Fibroblast of the aortic adventitia (primary cell): Measurements from ENCODE around the gene CCNG2. TPM values are rescaled to one million over a fixed set of nuclear protein-coding genes. Genes with fewer than 3 reads are reported as not detected.

Experiments
- DNase-seq: peaks from one replicate; pipeline ENCODE4 v3.0.0-alpha.2; 2010; ENCODE audit warnings: low read depth
- H3K4me3 ChIP-seq: 2 replicates; pipeline ENCODE4 v1.5.1; 2011; ENCODE audit warnings: low read depth, mild to moderate bottlenecking, control low read depth, low read length, moderate library complexity
- total RNA-seq: library from RNA; depleted of rRNA; stranded (reverse); fragments of >200 nt; gene quantifications from 2 replicates; pipeline ENCODE4 v1.2.3, GENCODE V29; 2012; ENCODE audit warnings: low replicate concordance
- TF ChIP-seq, protein P1 (sequence below): IDR thresholded peaks from 2 replicates; pipeline ENCODE4 v1.5.1; 2011; ENCODE audit warnings: mild to moderate bottlenecking, low read length, control low read depth, inconsistent platforms; ENCODE audit not compliant: insufficient read depth

The CCNG2 gene
- total RNA-seq, 1 donor = 22.8 TPM

DNA sequence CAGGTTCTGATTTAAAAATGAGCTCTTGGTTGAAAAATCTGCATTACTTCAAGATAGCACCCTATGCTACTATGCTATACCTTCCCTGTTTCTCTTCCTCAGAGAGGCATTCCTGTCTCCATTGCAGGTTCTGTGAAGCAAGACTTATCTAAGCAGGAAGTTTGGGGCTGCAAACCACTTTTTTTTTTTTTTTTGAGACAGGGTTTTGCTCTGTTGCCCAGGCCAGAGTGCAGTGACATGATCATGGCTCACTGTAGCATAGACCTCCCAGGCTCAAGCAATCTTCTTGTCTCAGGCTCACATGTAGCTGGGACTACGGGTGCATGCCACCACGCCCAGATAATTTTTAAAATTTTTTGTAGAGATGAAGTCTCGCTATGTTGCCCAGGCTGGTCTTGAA, 4.0 kb upstream of the CCNG2 start:
- H3K4me3 ChIP-seq = no peak overlapping the region
- no peak for DNase-seq
- TF ChIP-seq, protein P1, sequence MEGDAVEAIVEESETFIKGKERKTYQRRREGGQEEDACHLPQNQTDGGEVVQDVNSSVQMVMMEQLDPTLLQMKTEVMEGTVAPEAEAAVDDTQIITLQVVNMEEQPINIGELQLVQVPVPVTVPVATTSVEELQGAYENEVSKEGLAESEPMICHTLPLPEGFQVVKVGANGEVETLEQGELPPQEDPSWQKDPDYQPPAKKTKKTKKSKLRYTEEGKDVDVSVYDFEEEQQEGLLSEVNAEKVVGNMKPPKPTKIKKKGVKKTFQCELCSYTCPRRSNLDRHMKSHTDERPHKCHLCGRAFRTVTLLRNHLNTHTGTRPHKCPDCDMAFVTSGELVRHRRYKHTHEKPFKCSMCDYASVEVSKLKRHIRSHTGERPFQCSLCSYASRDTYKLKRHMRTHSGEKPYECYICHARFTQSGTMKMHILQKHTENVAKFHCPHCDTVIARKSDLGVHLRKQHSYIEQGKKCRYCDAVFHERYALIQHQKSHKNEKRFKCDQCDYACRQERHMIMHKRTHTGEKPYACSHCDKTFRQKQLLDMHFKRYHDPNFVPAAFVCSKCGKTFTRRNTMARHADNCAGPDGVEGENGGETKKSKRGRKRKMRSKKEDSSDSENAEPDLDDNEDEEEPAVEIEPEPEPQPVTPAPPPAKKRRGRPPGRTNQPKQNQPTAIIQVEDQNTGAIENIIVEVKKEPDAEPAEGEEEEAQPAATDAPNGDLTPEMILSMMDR = no peak

DNA sequence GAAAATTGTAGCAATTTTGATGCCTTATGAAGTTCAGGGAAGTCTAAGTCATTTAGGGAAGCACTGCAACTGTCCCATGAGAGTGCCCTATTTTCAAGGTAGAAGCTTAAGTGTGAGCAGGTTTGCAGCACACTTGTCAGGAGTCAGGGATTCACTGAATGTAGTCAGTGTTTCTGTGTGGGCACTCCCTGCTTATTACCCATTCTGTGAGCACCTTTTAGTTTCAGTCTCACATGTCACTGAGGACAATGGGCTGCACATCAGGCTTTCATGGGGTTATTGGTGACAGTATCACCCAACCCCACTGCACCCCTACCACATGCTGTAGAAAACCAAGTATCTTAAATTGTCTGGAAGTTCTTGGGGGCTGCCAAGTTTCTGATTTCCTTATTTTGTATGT, 2.9 kb upstream of the CCNG2 start:
- TF ChIP-seq, protein P1 = no peak
- no peak for DNase-seq
- H3K4me3 ChIP-seq = no peak overlapping the region

DNA sequence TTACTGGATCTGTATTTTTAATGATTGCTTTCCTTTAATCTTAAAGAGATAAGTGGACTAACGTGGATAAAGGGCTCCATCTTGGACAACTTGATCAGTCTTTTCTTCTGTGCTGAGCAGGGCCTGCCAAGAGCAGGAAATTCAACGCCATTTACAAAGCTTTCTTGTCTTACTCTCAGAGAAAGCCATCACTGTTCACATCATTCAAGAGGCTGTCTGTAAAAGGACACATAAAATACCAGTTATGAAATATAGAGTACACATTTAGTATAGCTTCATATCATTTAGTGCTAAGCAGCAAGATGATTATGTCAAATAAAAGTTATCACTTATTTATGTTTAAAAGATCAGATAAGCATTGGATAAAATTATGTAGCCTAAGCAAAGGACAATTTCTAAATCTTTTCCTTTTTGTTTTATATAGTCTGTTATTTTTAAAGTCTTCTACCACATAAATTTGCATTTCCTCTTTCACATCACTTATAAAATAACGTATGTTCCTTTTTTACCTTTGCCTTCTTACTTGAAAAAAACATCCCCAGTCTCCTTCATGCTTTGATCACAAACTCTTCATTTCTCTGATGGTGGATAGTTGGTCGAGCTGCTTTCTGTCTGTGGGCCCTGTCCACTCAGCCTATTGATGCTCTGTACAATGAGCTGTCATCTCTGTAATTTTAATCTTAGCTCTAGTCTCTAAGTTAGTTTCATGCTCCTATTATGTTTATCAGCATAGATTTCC, 2.1 kb upstream of the CCNG2 start:
- TF ChIP-seq, protein P1 = no peak
- DNase-seq = no peak
- H3K4me3 ChIP-seq = no peak overlapping the region

DNA sequence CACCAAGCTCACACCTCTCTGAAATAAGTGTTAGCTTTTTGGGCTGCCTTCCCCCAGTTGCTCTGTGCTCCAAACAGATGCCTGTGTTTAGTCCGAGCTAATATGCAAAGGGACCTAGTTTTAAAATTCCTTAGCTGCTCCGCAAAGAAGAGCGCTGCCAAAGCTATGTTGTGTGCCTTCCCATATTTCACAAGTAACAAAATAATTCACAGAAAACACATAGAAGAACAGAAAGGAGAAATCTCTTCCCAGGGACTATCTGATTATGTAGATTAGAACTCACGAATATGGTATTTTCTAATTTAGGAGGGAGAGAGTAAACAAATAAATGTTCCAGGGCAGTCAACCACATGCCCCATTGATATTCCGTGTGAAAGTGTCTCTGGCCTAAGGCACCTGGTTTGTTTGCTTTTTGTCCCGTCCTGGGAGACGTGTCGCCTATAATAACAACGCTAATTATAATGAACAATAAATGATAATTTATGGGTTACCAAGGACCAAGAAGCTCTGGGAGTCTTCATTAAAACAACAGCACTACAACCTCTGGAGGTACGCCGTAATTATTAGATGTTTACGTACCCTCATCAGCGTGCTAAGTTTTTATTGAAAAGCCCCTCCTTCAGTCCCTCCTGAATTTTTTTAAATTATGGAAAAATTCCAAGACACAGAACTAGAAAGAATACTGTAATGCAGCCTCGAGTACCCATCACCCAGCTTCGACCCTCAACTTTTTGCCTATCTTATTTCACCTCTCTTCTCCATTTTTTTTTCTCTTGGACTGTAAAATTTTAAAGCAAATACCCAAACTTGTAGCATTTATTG, 1.2 kb upstream of the CCNG2 start:
- peak overlapping the region; percentile 83 for H3K4me3 ChIP-seq
- no peak for DNase-seq
- TF ChIP-seq, protein P1 = no peak

DNA sequence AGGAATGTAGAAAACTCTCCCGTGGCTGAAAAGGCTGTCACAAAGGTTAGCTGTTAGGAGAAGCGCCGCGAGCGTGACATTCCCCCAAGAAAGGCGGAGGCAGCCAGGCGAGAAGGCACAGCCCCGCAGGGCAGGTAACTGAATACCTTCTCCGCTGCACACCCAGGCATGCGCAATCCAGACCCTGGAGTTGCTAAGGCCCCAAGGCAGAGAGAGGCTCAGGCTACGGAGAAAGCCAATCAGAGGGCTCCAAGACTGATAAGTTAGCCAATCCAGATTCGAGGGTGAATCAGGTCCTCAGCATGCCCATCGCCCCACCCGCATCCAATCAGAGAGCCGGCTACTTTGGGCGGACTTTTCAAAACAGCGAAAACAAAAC, 485 bp upstream of the CCNG2 start:
- TF ChIP-seq, protein P1 = no peak
- peak overlapping the region; percentile 97 for H3K4me3 ChIP-seq
- DNase-seq = peak; percentile 99

DNA sequence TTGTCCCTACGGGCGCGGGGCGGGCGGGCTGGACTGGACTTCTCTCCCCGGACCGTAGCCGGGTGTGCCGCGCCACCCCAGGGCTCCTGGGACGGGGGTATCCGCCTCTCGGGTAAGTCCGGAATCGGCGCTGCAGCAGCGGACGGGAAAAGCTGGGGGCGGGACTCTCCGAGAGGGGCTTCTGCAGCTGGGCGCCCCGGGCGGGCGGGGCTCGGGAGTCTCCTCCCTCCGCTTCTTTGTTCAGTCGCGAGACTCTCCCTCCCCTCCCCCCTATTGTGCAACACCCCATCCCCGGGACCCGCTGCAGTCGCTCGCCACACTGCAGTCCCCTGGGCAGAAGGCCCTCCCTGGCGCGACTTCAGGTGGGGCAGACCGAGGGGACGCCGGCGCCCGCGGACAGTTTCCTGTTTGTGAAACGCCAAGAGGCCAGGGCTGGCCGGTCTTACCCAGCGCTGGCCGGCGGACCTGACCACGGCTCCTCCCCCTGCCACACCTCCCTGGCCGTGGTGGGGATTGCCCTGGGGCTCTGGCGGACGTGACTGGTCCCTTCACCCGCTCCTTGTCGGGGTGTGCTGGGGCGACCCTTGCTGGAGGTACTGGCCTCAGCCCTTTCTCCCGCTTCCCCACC, 966 bp downstream of the CCNG2 start:
- peak overlapping the region; percentile 97 for H3K4me3 ChIP-seq
- TF ChIP-seq, protein P1 = no peak
- peak; percentile 81 for DNase-seq
